B cell (primary cell): ENCODE data around the gene IGHMBP2. TPM values are rescaled to one million over a fixed set of nuclear protein-coding genes. Genes with fewer than 3 reads are reported as not detected.
A peak's percentile ranks its signal among the peaks of the same experiment; 100 is the strongest.

ENCODE experiments used
- ATAC-seq: fragments of 200-7000 bp; cut with Tn5 transposase; one replicate; pipeline ENCODE4 v1.10.0; 2021; ENCODE audit warnings: low read depth, mild to moderate bottlenecking, moderate number of reproducible peaks, moderate library complexity
- CTCF ChIA-PET: fragments of 350-600 bp; sonication (Branson Sonifier 250); formaldehyde crosslinking; loops from one replicate; lab custom pipeline; 2021; ENCODE audit warnings: antibody characterized with exemption, inconsistent platforms; lab: Charles Lee
- POLR2A ChIA-PET: fragments of 350-600 bp; sonication (Branson Sonifier 250); formaldehyde crosslinking; loops from one replicate; lab custom pipeline; 2021; ENCODE audit warnings: antibody characterized with exemption; lab: Charles Lee
- DNase-seq: peaks from one replicate; pipeline ENCODE4 v3.0.0; 2013
- H2AFZ ChIP-seq: 2 replicates; pipeline ENCODE4 v1.6.1; 2012; ENCODE audit warnings: mild to moderate bottlenecking, low read depth, low read length; ENCODE audit not compliant: insufficient read depth, poor library complexity, severe bottlenecking
- H3K27ac ChIP-seq, 2 donors: 1 replicate in 1 of 2; 2 replicates in 1 of 2; pipeline ENCODE4 v1.5.1; 2012 to 2013; ENCODE audit warnings: low read length in 2 of 2, mild to moderate bottlenecking in 2 of 2, moderate library complexity in 1 of 2
- H3K27me3 ChIP-seq, 4 experiments: fragments of 200-600 bp in 1 of 4; sonication (generic) in 1 of 4; replicated peaks in 1 of 4; 1 replicate in 2 of 4; 2 replicates in 2 of 4; pipeline versions ENCODE4 v1.6.1 to v1.7.0; 2013 to 2016; ENCODE audit warnings: low read length in 3 of 4, mild to moderate bottlenecking in 2 of 4, mixed read lengths in 1 of 4, moderate library complexity in 1 of 4; ENCODE audit not compliant: insufficient read depth in 4 of 4, control insufficient read depth in 3 of 4; ENCODE audit errors: control extremely low read depth in 1 of 4
- H3K36me3 ChIP-seq, 2 experiments: replicated peaks in 1 of 2; 1 replicate in 1 of 2; 2 replicates in 1 of 2; pipeline versions ENCODE4 v1.6.1 to v1.7.1; 2013; ENCODE audit warnings: low read length in 1 of 2; ENCODE audit not compliant: insufficient read depth in 2 of 2, control insufficient read depth in 1 of 2; ENCODE audit errors: control extremely low read depth in 1 of 2, extremely low read depth in 1 of 2
- H3K4me1 ChIP-seq, 2 donors: fragments of 200-600 bp in 1 of 2; sonication (generic) in 1 of 2; 1 replicate in 1 of 2; 2 replicates in 1 of 2; pipeline versions ENCODE4 v1.5.1 to v1.6.1; 2013 to 2017; ENCODE audit warnings: low read length in 2 of 2; ENCODE audit not compliant: control insufficient read depth in 2 of 2, insufficient read depth in 2 of 2
- H3K4me2 ChIP-seq: replicated peaks from 2 replicates; pipeline ENCODE3; 2012; ENCODE audit warnings: mild to moderate bottlenecking, low read depth, low read length; ENCODE audit not compliant: poor library complexity, severe bottlenecking
- H3K4me3 ChIP-seq, 5 experiments: fragments of 200-600 bp in 1 of 5; sonication (generic) in 1 of 5; 1 replicate in 3 of 5; 2 replicates in 2 of 5; pipeline versions ENCODE4 v1.5.1 to v1.7.0; 2011 to 2016; ENCODE audit warnings: low read length in 4 of 5, mild to moderate bottlenecking in 4 of 5, low read depth in 2 of 5, control low read depth in 1 of 5, moderate library complexity in 1 of 5; ENCODE audit not compliant: insufficient read depth in 1 of 5; ENCODE audit errors: control extremely low read depth in 1 of 5, extremely low read depth in 1 of 5
- H3K79me2 ChIP-seq: fragments of 200-600 bp; sonication (generic); one replicate; pipeline ENCODE4 v1.6.0; 2016; ENCODE audit warnings: low read length; ENCODE audit not compliant: control insufficient read depth, insufficient read depth
- H3K9ac ChIP-seq: fragments of 200-600 bp; sonication (generic); 2 replicates; pipeline ENCODE4 v1.6.1; 2017; ENCODE audit warnings: mild to moderate bottlenecking, low read length, moderate library complexity
- H3K9me3 ChIP-seq, 3 donors: one replicate each; pipeline versions ENCODE4 v1.6.1 to v1.7.1; 2013; ENCODE audit warnings: low read length in 2 of 3; ENCODE audit not compliant: control insufficient read depth in 2 of 3, insufficient read depth in 1 of 3; ENCODE audit errors: control extremely low read depth in 1 of 3
- H4K20me1 ChIP-seq: 2 replicates; pipeline ENCODE4 v1.6.0; 2012; ENCODE audit warnings: mild to moderate bottlenecking, low read length; ENCODE audit not compliant: insufficient read depth, control insufficient read depth, poor library complexity, severe bottlenecking
- H3K27ac Mint-ChIP-seq: one replicate; pipeline ENCODE4 v1.8.0; 2021; ENCODE audit warnings: mixed read lengths
- H3K27me3 Mint-ChIP-seq: one replicate; pipeline ENCODE4 v1.8.0; 2021; ENCODE audit warnings: mixed read lengths
- H3K4me1 Mint-ChIP-seq: one replicate; pipeline ENCODE4 v1.8.0; 2021; ENCODE audit warnings: mixed read lengths
- H3K4me3 Mint-ChIP-seq: one replicate; pipeline ENCODE4 v1.8.0; 2021; ENCODE audit warnings: mixed read lengths
- H3K9me3 Mint-ChIP-seq: one replicate; pipeline ENCODE4 v1.8.0; 2022; ENCODE audit warnings: mixed read lengths; ENCODE audit not compliant: insufficient read depth
- CTCF ChIP-seq: fragments of 200-600 bp; IDR thresholded peaks from one replicate; pipeline ENCODE4 v1.8.0; 2022; ENCODE audit warnings: antibody characterized with exemption, mild to moderate bottlenecking
- EZH2 ChIP-seq: IDR thresholded peaks from 2 replicates; pipeline ENCODE4 v1.6.1; 2012; ENCODE audit warnings: borderline replicate concordance, low read depth, mild to moderate bottlenecking, moderate library complexity, low read length; ENCODE audit not compliant: insufficient read depth, poor library complexity, severe bottlenecking
- WGBS: methylation state at CpG from one replicate; pipeline ENCODE4 v1.1.5; 2013; ENCODE audit warnings: missing lambda C conversion rate; ENCODE audit not compliant: insufficient coverage; 5-methylcytosine and 5-hydroxymethylcytosine counted together
- intact Hi-C: fragments of 100-400 bp; cut with micrococcal nuclease; formaldehyde crosslinking; loops from one replicate; pipeline ENCODE4 v1.10.0; 2022
- polyA plus RNA-seq: library from polyadenylated mRNA; depleted of rRNA; stranded (reverse); fragments of >200 nt; gene quantifications from 2 replicates; pipeline ENCODE4 v1.2.3, GENCODE V29; 2012
- total RNA-seq, 2 donors: library from RNA; stranded (reverse); fragments of 120-200 nt in 1 of 2; gene quantifications; 1 replicate in 1 of 2; 2 replicates in 1 of 2; pipeline versions ENCODE4 v1.2.3 to v1.2.4, GENCODE V29; 2013 to 2022

The IGHMBP2 gene
- total and polyA plus RNA-seq, 2 donors (not counting 1 experiment from before 2014, with no cell fraction given), result 41.4 to 42.9 TPM

DNA sequence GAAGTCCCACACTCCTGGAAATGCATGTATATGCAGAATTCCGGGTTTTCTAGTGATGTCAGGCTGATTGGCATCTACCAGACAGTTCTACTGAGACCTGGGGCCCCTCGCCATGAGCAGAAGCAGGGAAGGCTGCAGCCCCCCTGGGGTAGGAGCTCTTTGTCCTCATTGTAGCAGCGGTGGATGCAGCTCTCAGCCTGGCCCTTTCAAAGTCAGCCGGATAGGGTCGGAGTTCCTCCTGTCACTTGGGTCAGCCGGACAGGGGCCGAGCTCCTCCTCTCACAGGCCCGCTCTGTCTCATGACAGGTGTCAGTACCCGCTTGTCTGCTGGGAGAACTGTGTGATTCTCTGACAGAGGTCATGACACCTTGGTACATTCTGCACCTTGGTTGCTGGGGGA is 47.1 kb downstream of the IGHMBP2 start:
- Mint-ChIP-seq H3K27ac (no peak overlapping the region), H3K27me3 (no peaks in the 10 kb centered on the region), H3K4me1 (peaks cover 6% of the 10 kb centered on the region), H3K9me3 (no peaks in the 10 kb centered on the region), H3K4me3 (no peak overlapping the region)
- Histone ChIP-seq H2AFZ (no peak overlapping the region), H3K4me2 (no peak overlapping the region), H4K20me1 (no peaks in the 10 kb centered on the region), H3K4me3 (no peak overlapping the region), H3K27me3 (no peaks in the 10 kb centered on the region), H3K27ac (no peak overlapping the region), H3K4me1 (peaks cover 4 to 7% of the 10 kb centered on the region in 2 donors), H3K9ac (no peak overlapping the region), H3K79me2 (no peaks in the 10 kb centered on the region), H3K9me3 (no peaks in the 10 kb centered on the region), H3K36me3 (no peaks in the 10 kb centered on the region)
- CTCF ChIA-PET, result no interaction called here
- intact Hi-C loops, result no loop called here
- POLR2A ChIA-PET, result no interaction called here
- DNase-seq (no peak), ATAC-seq (no peak)
- WGBS, result 85% methylated on average over 9 of the region's 9 CpGs
- no peak for TF ChIP-seq CTCF
- TF ChIP-seq EZH2, result no peak

- H3K4me1 Mint-ChIP-seq, result peaks cover 8% of the 10 kb centered on the region
- no peaks in the 10 kb centered on the region for H3K36me3 ChIP-seq
- intact Hi-C loops, result no loop called here
- ATAC-seq (peak; percentile 36), DNase-seq (peak; percentile 29)
- TF ChIP-seq CTCF, result no peak
- no peaks in the 10 kb centered on the region for H3K27me3 Mint-ChIP-seq
- peaks cover 4 to 13% of the 10 kb centered on the region in 2 donors for H3K4me1 ChIP-seq
- no peaks in the 10 kb centered on the region for H4K20me1 ChIP-seq
- no peaks in the 10 kb centered on the region for H3K79me2 ChIP-seq
- WGBS, result 26% methylated on average over 25 of the region's 30 CpGs
- H3K4me2 ChIP-seq, result peak overlapping the region; percentile 61
- ChIA-PET POLR2A (no interaction called here), CTCF (interaction anchor here (0.6 kb wide), 1 partner anchor 136 kb away, joined by 3 read pairs; no protein-coding TSS in a partner anchor)
- peak overlapping the region in 1 of 5 experiments; percentile 14 for H3K4me3 ChIP-seq
- H3K27ac Mint-ChIP-seq, result no peak overlapping the region
- H2AFZ ChIP-seq, result peak overlapping the region; percentile 69
- peaks cover 0 to 13% (median 0%) of the 10 kb centered on the region in 3 donors for H3K9me3 ChIP-seq
- no peak overlapping the region for H3K27ac ChIP-seq
- peak overlapping the region; percentile 69 for H3K4me3 Mint-ChIP-seq
- H3K9me3 Mint-ChIP-seq, result no peaks in the 10 kb centered on the region
- peak overlapping the region; percentile 32 for H3K9ac ChIP-seq
- peaks cover 0 to 8% (median 0%) of the 10 kb centered on the region in 4 experiments for H3K27me3 ChIP-seq
These were observed 51.3 kb downstream of the IGHMBP2 start for GRCh38 chr11:68954836-68955606.
